ENCODE data around the gene SPDYE3. TPM values are rescaled to one million over a fixed set of nuclear protein-coding genes. Genes with fewer than 3 reads are reported as not detected.
"Not testable (repeated sequence)": the region's sequence is repeated elsewhere in the genome, so short reads cannot be mapped to it uniquely, and the experiment has no call there.

Gene SPDYE3
- total and polyA plus RNA-seq, 4 donors, result 0.07 to 1.7 TPM; not detected in 2

GRCh38 chr7:100363098-100363497, 55.6 kb downstream of the SPDYE3 start:
- H3K36me3 ChIP-seq (ENCODE audit: control insufficient read depth in 4 of 4, insufficient read depth in 3 of 4, low read depth in 1 of 4, low read length in 3 of 4), result peaks cover 10 to 47% (median 32%) of the 10 kb centered on the region in 4 donors
- DNase-seq (ENCODE audit: low spot score), result no peak
- no peak overlapping the region for H3K27ac ChIP-seq (ENCODE audit: low read depth in 1 of 2, low read length in 2 of 2)
- no peaks in the 10 kb centered on the region for H3K4me1 ChIP-seq (ENCODE audit: control insufficient read depth in 4 of 4, insufficient read depth in 4 of 4, low read length in 3 of 4)
- H3K27me3 ChIP-seq (ENCODE audit: control insufficient read depth in 4 of 4, insufficient read depth in 4 of 4, low read length in 3 of 4), result no peaks in the 10 kb centered on the region
- no peak for TF ChIP-seq GABPA (IDR thresholded peaks at IDR 0.05 in 1 of 2, conservative IDR thresholded peaks at IDR 0.05 in 1 of 2)
- no peak for TF ChIP-seq EGR1 (IDR thresholded peaks at IDR 0.05; ENCODE audit: low read depth in 2 of 2)
- no peak for TF ChIP-seq MAX (IDR thresholded peaks at IDR 0.05)
- no peak for TF ChIP-seq NR2F2 (IDR thresholded peaks at IDR 0.05)
- no peak for TF ChIP-seq JUND (IDR thresholded peaks at IDR 0.05)
- no peak for TF ChIP-seq FOXA2 (IDR thresholded peaks at IDR 0.05)
- no peak for TF ChIP-seq ATF3 (IDR thresholded peaks at IDR 0.05)
- no peak for TF ChIP-seq HNF4G (IDR thresholded peaks at IDR 0.05)
- no peak for TF ChIP-seq FOXA1 (IDR thresholded peaks at IDR 0.05)
- TF ChIP-seq RXRA (IDR thresholded peaks at IDR 0.05), result no peak
- no peak for TF ChIP-seq RAD21 (IDR thresholded peaks at IDR 0.05)
- no peaks in the 10 kb centered on the region for H3K9me3 ChIP-seq (ENCODE audit: control insufficient read depth in 4 of 4, low read length in 3 of 4)
- no peak overlapping the region for H3K4me3 ChIP-seq (ENCODE audit: low read depth in 1 of 3, low read length in 3 of 3)
- no peak overlapping the region for H3K9ac ChIP-seq (ENCODE audit: low read depth in 1 of 2, low read length in 2 of 2)

GRCh38 chr7:100363797-100364196, 56.3 kb downstream of the SPDYE3 start:
- H3K4me3 ChIP-seq (ENCODE audit: low read depth in 1 of 3, low read length in 3 of 3); H3K9ac ChIP-seq (ENCODE audit: low read depth in 1 of 2, low read length in 2 of 2); H3K4me1 ChIP-seq (ENCODE audit: control insufficient read depth in 4 of 4, insufficient read depth in 4 of 4, low read length in 3 of 4); H3K27me3 ChIP-seq (ENCODE audit: control insufficient read depth in 4 of 4, insufficient read depth in 4 of 4, low read length in 3 of 4); H3K27ac ChIP-seq (ENCODE audit: low read depth in 1 of 2, low read length in 2 of 2); DNase-seq (ENCODE audit: low spot score); H3K9me3 ChIP-seq (ENCODE audit: control insufficient read depth in 4 of 4, low read length in 3 of 4): not testable (repeated sequence)
- WGBS, result 98% methylated on average over 7 of the region's 7 CpGs
- H3K36me3 ChIP-seq (ENCODE audit: control insufficient read depth in 4 of 4, insufficient read depth in 3 of 4, low read depth in 1 of 4, low read length in 3 of 4), result peaks cover 8 to 40% (median 31%) of the 10 kb centered on the region in 4 donors

DNA sequence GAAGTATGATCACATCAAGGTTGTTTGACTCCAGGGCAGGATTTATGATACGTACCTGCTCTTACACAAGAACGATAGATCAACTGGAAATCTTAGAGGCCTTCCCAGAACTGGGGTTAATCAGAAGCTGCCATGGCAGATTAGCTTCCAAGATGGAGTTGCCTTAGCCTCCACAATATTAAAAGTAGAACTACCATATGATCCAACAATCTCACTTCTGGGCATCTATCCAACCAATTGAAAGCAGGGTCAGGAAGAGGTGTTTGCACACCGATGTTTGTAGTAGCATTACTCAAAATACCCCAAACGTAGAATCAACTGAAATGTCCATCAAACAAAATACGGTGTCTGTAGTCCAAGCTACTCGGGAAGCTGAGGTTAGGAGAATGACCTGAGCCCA, 57.0 kb downstream of the SPDYE3 start:
- H3K27me3 ChIP-seq (ENCODE audit: control insufficient read depth in 4 of 4, insufficient read depth in 4 of 4, low read length in 3 of 4), result no peaks in the 10 kb centered on the region
- no peak overlapping the region for H3K4me3 ChIP-seq (ENCODE audit: low read depth in 1 of 3, low read length in 3 of 3)
- no peaks in the 10 kb centered on the region for H3K9me3 ChIP-seq (ENCODE audit: control insufficient read depth in 4 of 4, low read length in 3 of 4)
- 60% methylated on average over 6 of the region's 6 CpGs for WGBS
- peaks cover 7 to 33% (median 24%) of the 10 kb centered on the region in 4 donors for H3K36me3 ChIP-seq (ENCODE audit: control insufficient read depth in 4 of 4, insufficient read depth in 3 of 4, low read depth in 1 of 4, low read length in 3 of 4)
- TF ChIP-seq, protein P1, sequence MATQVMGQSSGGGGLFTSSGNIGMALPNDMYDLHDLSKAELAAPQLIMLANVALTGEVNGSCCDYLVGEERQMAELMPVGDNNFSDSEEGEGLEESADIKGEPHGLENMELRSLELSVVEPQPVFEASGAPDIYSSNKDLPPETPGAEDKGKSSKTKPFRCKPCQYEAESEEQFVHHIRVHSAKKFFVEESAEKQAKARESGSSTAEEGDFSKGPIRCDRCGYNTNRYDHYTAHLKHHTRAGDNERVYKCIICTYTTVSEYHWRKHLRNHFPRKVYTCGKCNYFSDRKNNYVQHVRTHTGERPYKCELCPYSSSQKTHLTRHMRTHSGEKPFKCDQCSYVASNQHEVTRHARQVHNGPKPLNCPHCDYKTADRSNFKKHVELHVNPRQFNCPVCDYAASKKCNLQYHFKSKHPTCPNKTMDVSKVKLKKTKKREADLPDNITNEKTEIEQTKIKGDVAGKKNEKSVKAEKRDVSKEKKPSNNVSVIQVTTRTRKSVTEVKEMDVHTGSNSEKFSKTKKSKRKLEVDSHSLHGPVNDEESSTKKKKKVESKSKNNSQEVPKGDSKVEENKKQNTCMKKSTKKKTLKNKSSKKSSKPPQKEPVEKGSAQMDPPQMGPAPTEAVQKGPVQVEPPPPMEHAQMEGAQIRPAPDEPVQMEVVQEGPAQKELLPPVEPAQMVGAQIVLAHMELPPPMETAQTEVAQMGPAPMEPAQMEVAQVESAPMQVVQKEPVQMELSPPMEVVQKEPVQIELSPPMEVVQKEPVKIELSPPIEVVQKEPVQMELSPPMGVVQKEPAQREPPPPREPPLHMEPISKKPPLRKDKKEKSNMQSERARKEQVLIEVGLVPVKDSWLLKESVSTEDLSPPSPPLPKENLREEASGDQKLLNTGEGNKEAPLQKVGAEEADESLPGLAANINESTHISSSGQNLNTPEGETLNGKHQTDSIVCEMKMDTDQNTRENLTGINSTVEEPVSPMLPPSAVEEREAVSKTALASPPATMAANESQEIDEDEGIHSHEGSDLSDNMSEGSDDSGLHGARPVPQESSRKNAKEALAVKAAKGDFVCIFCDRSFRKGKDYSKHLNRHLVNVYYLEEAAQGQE (IDR thresholded peaks at IDR 0.05), result no peak
- TF ChIP-seq SP1 (IDR thresholded peaks at IDR 0.05) (no peak), ZBTB33 (IDR thresholded peaks at IDR 0.05) (no peak), HNF4G (IDR thresholded peaks at IDR 0.05) (no peak), TAF1 (conservative IDR thresholded peaks at IDR 0.05) (no peak), MAX (IDR thresholded peaks at IDR 0.05) (no peak), YY1 (IDR thresholded peaks at IDR 0.05) (no peak)
- no peak overlapping the region for H3K27ac ChIP-seq (ENCODE audit: low read depth in 1 of 2, low read length in 2 of 2)
- H3K9ac ChIP-seq (ENCODE audit: low read depth in 1 of 2, low read length in 2 of 2), result no peak overlapping the region
- no peak for DNase-seq (ENCODE audit: low spot score)
- H3K4me1 ChIP-seq (ENCODE audit: control insufficient read depth in 4 of 4, insufficient read depth in 4 of 4, low read length in 3 of 4), result no peaks in the 10 kb centered on the region

GRCh38 chr7:100365998-100366367, 58.5 kb downstream of the SPDYE3 start:
- WGBS, result 94% methylated on average over 7 of the region's 7 CpGs

More at GRCh38 chr7:100365998-100366367, 58.5 kb downstream of the SPDYE3 start:
- not testable (repeated sequence) for DNase-seq (ENCODE audit: low spot score); H3K9me3 ChIP-seq (ENCODE audit: control insufficient read depth in 4 of 4, low read length in 3 of 4); H3K27me3 ChIP-seq (ENCODE audit: control insufficient read depth in 4 of 4, insufficient read depth in 4 of 4, low read length in 3 of 4); H3K4me3 ChIP-seq (ENCODE audit: low read depth in 1 of 3, low read length in 3 of 3); H3K9ac ChIP-seq (ENCODE audit: low read depth in 1 of 2, low read length in 2 of 2); H3K4me1 ChIP-seq (ENCODE audit: control insufficient read depth in 4 of 4, insufficient read depth in 4 of 4, low read length in 3 of 4); H3K27ac ChIP-seq (ENCODE audit: low read depth in 1 of 2, low read length in 2 of 2)
- H3K36me3 ChIP-seq (ENCODE audit: control insufficient read depth in 4 of 4, insufficient read depth in 3 of 4, low read depth in 1 of 4, low read length in 3 of 4), result peaks cover 2 to 22% (median 19%) of the 10 kb centered on the region in 4 donors
